Keratinocyte (primary cell): ENCODE measurements around the gene MAB21L1. TPM values are rescaled to one million over a fixed set of nuclear protein-coding genes. Genes with fewer than 3 reads are reported as not detected.

Experiments
- DNase-seq: peaks from one replicate; pipeline ENCODE4 v3.0.0-alpha.2; 2011; ENCODE audit warnings: low read depth, missing footprints, low spot score
- FAIRE-seq: peaks from 2 replicates; lab custom pipeline; 2011; peaks lifted over from hg19 to GRCh38; lab: Jason Lieb, UNC
- H2AFZ ChIP-seq: 2 replicates; pipeline ENCODE4 v1.6.0; 2012; ENCODE audit warnings: low read length, control low read depth, inconsistent platforms; ENCODE audit not compliant: control insufficient read depth
- H3K27ac ChIP-seq: 2 replicates; pipeline ENCODE4 v1.5.1; 2011; ENCODE audit warnings: low read length; ENCODE audit not compliant: control insufficient read depth, insufficient read depth
- H3K27me3 ChIP-seq: 3 replicates; pipeline ENCODE4 v1.6.0; 2011; ENCODE audit warnings: low read length; ENCODE audit not compliant: control insufficient read depth, insufficient read depth; ENCODE audit errors: extremely low read depth
- H3K36me3 ChIP-seq, 2 experiments: 2 replicates in 1 of 2; 3 replicates in 1 of 2; pipeline ENCODE4 v1.5.1; 2011; ENCODE audit warnings: low read length in 2 of 2, mild to moderate bottlenecking in 1 of 2; ENCODE audit not compliant: control insufficient read depth in 2 of 2, insufficient read depth in 2 of 2; ENCODE audit errors: extremely low read depth in 1 of 2
- H3K4me1 ChIP-seq: 3 replicates; pipeline ENCODE4 v1.5.1; 2011; ENCODE audit warnings: low read length; ENCODE audit not compliant: control insufficient read depth, insufficient read depth; ENCODE audit errors: extremely low read depth
- H3K4me2 ChIP-seq: 3 replicates; pipeline ENCODE4 v1.6.0; 2011; ENCODE audit warnings: low read depth, low read length; ENCODE audit not compliant: control insufficient read depth, insufficient read depth; ENCODE audit errors: extremely low read depth
- H3K4me3 ChIP-seq, 3 experiments: fragments of 200-600 bp in 1 of 3; sonication (generic) in 1 of 3; 2 replicates in 2 of 3; 3 replicates in 1 of 3; pipeline ENCODE4 v1.5.1; 2011 to 2016; ENCODE audit warnings: low read length in 3 of 3, mild to moderate bottlenecking in 3 of 3, control low read depth in 2 of 3, inconsistent platforms in 1 of 3, low read depth in 1 of 3, mixed read lengths in 1 of 3, mixed run types in 1 of 3, moderate library complexity in 1 of 3; ENCODE audit not compliant: control insufficient read depth in 2 of 3, insufficient read depth in 2 of 3; ENCODE audit errors: extremely low read depth in 1 of 3
- H3K79me2 ChIP-seq: 2 replicates; pipeline ENCODE4 v1.6.0; 2012; ENCODE audit warnings: low read length; ENCODE audit not compliant: control insufficient read depth, insufficient read depth
- H3K9ac ChIP-seq: 3 replicates; pipeline ENCODE4 v1.6.0; 2011; ENCODE audit warnings: low read length; ENCODE audit not compliant: control insufficient read depth, insufficient read depth; ENCODE audit errors: extremely low read depth
- H3K9me1 ChIP-seq: 3 replicates; pipeline ENCODE4 v1.6.0; 2011; ENCODE audit warnings: low read length; ENCODE audit not compliant: control insufficient read depth, insufficient read depth; ENCODE audit errors: extremely low read depth
- H3K9me3 ChIP-seq: 2 replicates; pipeline ENCODE4 v1.5.1; 2012; ENCODE audit warnings: low read depth, low read length; ENCODE audit not compliant: control insufficient read depth
- H4K20me1 ChIP-seq: 3 replicates; pipeline ENCODE4 v1.6.0; 2011; ENCODE audit warnings: low read length; ENCODE audit not compliant: control insufficient read depth, insufficient read depth; ENCODE audit errors: extremely low read depth
- CTCF ChIP-seq, 3 experiments: IDR thresholded peaks in 1 of 3; conservative IDR thresholded peaks in 1 of 3; optimal IDR thresholded peaks in 1 of 3; 2 replicates in 2 of 3; 3 replicates in 1 of 3; pipeline versions ENCODE3 to v1.5.1; 2011; ENCODE audit warnings: low read length in 3 of 3, mild to moderate bottlenecking in 3 of 3, moderate library complexity in 2 of 3, control low read depth in 1 of 3, inconsistent platforms in 1 of 3; ENCODE audit not compliant: insufficient read depth in 2 of 3; ENCODE audit errors: extremely low read depth in 1 of 3
- EZH2 ChIP-seq: IDR thresholded peaks from one replicate; pipeline ENCODE4 v1.6.1; 2012; ENCODE audit warnings: inconsistent platforms, mild to moderate bottlenecking, low read length, moderate library complexity
- dilution Hi-C: fragments of 300-500 bp; cut with MboI; formaldehyde crosslinking; loops from one replicate; pipeline ENCODE4 v1.7.0; 2020; ENCODE audit warnings: low sequenced_read_pairs; ENCODE audit not compliant: extremely low pct_ligation_motif_present
- polyA plus RNA-seq, 5 experiments: library from polyadenylated mRNA; depleted of rRNA in 3 of 5; stranded (reverse) in 3 of 5; stranded (forward) in 1 of 5; unstranded in 1 of 5; fragments of >200 nt; gene quantifications; 1 replicate in 1 of 5; 2 replicates in 3 of 5; 3 replicates in 1 of 5; pipeline versions ENCODE4 v1.2.1 to v1.2.3, GENCODE V29; 2011 to 2012; ENCODE audit warnings: missing spikeins in 2 of 5, low read depth in 1 of 5, low replicate concordance in 1 of 5

The MAB21L1 gene
- polyA plus RNA-seq, 1 donor (not counting 4 experiments of a cell fraction or from before 2014, with no cell fraction given), result not detected

DNA sequence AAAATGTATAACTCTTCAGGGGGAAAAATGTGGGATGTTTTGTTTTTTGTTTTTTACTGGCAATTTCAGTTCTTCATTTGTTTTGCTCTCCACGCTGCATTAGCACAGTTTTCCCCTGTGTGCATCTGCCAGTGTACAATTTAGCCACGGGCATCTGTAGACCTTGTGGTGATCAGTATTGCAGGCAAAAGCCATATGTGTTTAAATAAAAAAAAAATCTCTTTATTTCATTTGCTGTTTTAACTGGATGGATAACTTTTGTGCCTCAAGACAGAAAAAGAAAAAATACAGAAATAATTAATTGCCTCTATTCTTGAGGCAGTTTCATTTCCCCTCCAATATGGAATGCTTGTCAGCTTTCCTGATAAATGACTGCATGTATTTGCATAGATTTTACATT lies 7.9 kb upstream of the MAB21L1 start:
- Histone ChIP-seq H3K9me1 (no peaks in the 10 kb centered on the region), H2AFZ (no peak overlapping the region), H4K20me1 (no peaks in the 10 kb centered on the region), H3K9me3 (no peaks in the 10 kb centered on the region), H3K27ac (no peak overlapping the region), H3K27me3 (no peaks in the 10 kb centered on the region), H3K4me2 (no peak overlapping the region), H3K4me3 (no peak overlapping the region), H3K4me1 (no peaks in the 10 kb centered on the region), H3K9ac (no peak overlapping the region), H3K79me2 (no peaks in the 10 kb centered on the region), H3K36me3 (no peaks in the 10 kb centered on the region)
- dilution Hi-C loops, result no loop called here
- no peak for FAIRE-seq
- DNase-seq, result no peak
- TF ChIP-seq EZH2 (no peak), CTCF (optimal IDR thresholded peaks at IDR 0.05 in 1 of 3, IDR thresholded peaks at IDR 0.05 in 1 of 3, conservative IDR thresholded peaks at IDR 0.05 in 1 of 3; ENCODE audit: extremely low read depth in 1 of 3, insufficient read depth in 2 of 3, low read length in 3 of 3) (no peak)

DNA sequence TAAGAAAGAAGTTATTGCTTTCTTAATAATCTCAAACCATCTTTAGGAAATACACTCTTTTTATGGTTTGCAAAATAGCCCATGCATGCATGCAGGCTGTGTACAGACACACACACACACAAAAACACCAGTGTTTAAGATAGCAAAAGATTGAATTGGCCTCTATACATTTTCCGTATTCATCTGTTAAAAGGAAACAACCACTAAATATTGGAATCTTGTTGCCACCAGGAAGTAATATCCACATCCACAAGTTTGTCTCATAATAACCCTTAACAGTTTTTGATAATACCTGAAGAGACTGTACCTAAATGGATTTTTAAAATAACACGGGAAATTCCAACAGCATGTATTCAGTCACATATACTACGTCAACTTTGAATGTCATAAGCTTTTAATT lies 7.3 kb upstream of the MAB21L1 start:
- no peaks in the 10 kb centered on the region for H3K36me3 ChIP-seq
- no peaks in the 10 kb centered on the region for H3K9me3 ChIP-seq
- dilution Hi-C loops, result no loop called here
- no peaks in the 10 kb centered on the region for H3K9me1 ChIP-seq
- no peak for DNase-seq
- no peak overlapping the region for H3K4me2 ChIP-seq
- no peak overlapping the region for H3K9ac ChIP-seq
- TF ChIP-seq EZH2, result no peak
- no peak for TF ChIP-seq CTCF (optimal IDR thresholded peaks at IDR 0.05 in 1 of 3, IDR thresholded peaks at IDR 0.05 in 1 of 3, conservative IDR thresholded peaks at IDR 0.05 in 1 of 3; ENCODE audit: extremely low read depth in 1 of 3, insufficient read depth in 2 of 3, low read length in 3 of 3)
- H3K27me3 ChIP-seq, result peaks cover 4% of the 10 kb centered on the region
- no peak overlapping the region for H2AFZ ChIP-seq
- H4K20me1 ChIP-seq, result no peaks in the 10 kb centered on the region
- H3K79me2 ChIP-seq, result no peaks in the 10 kb centered on the region
- no peaks in the 10 kb centered on the region for H3K4me1 ChIP-seq
- no peak overlapping the region for H3K4me3 ChIP-seq
- no peak for FAIRE-seq
- H3K27ac ChIP-seq, result no peak overlapping the region
